NCI-H128 (cell line): ENCODE measurements around the gene UBE2H.
"Not testable (repeated sequence)": the region's sequence is repeated elsewhere in the genome, so short reads cannot be mapped to it uniquely, and the experiment has no call there.

Source experiments
- DNase-seq: peaks from one replicate; lab custom pipeline; 2025; ENCODE audit not compliant: unreplicated experiment; lab: John Stamatoyannopoulos, UW

UBE2H gene

GRCh38 chr7:129875160-129875559 is 77.6 kb downstream of the UBE2H start:
- DNase-seq: no peak

GRCh38 chr7:129874722-129875121 is 78.0 kb downstream of the UBE2H start:
- no peak for DNase-seq

- no peak for DNase-seq
These were observed 80.7 kb downstream of the UBE2H start for GRCh38 chr7:129872054-129872453.

GRCh38 chr7:129870668-129871067 is 82.1 kb downstream of the UBE2H start:
- no peak for DNase-seq

- DNase-seq: no peak
These were observed 86.5 kb downstream of the UBE2H start for GRCh38 chr7:129866251-129866650.

- DNase-seq: no peak
These were observed 86.9 kb downstream of the UBE2H start for GRCh38 chr7:129865925-129866201.

- DNase-seq: no peak
These were observed 87.5 kb downstream of the UBE2H start for GRCh38 chr7:129865093-129865924.

- DNase-seq: not testable (repeated sequence)
These were observed 88.1 kb downstream of the UBE2H start for GRCh38 chr7:129864676-129865075.

- no peak for DNase-seq
These were observed 88.7 kb downstream of the UBE2H start for GRCh38 chr7:129864042-129864441.

- DNase-seq: no peak
These were observed 90.1 kb downstream of the UBE2H start for GRCh38 chr7:129862682-129863081.

GRCh38 chr7:129860784-129861183 is 92.0 kb downstream of the UBE2H start:
- not testable (repeated sequence) for DNase-seq

- DNase-seq: no peak
These were observed 93.6 kb downstream of the UBE2H start for GRCh38 chr7:129859183-129859582.

- DNase-seq: no peak
These were observed 94.3 kb downstream of the UBE2H start for GRCh38 chr7:129858490-129858889.

- DNase-seq: no peak
These were observed 95.4 kb downstream of the UBE2H start for GRCh38 chr7:129857313-129857712.

- DNase-seq: no peak
These were observed 96.6 kb downstream of the UBE2H start for GRCh38 chr7:129855935-129856717.

GRCh38 chr7:129855234-129855673 is 97.5 kb downstream of the UBE2H start:
- no peak for DNase-seq

GRCh38 chr7:129854401-129854800 is 98.4 kb downstream of the UBE2H start:
- DNase-seq: no peak

GRCh38 chr7:129853661-129854268 is 99.0 kb downstream of the UBE2H start:
- DNase-seq: no peak

- no peak for DNase-seq
These were observed 101.0 kb downstream of the UBE2H start for GRCh38 chr7:129851809-129852208.

GRCh38 chr7:129851174-129851573 is 101.6 kb downstream of the UBE2H start:
- no peak for DNase-seq

- DNase-seq: no peak
These were observed 104.3 kb downstream of the UBE2H start for GRCh38 chr7:129848436-129848835.

- no peak for DNase-seq
These were observed 106.8 kb downstream of the UBE2H start for GRCh38 chr7:129845972-129846327.
